G401.6 (cell line): ENCODE data around the gene FSTL4.

Source experiments
- FAIRE-seq: peaks from 2 replicates; lab custom pipeline; 2012; peaks lifted over from hg19 to GRCh38; lab: Jason Lieb, UNC

The FSTL4 gene

DNA sequence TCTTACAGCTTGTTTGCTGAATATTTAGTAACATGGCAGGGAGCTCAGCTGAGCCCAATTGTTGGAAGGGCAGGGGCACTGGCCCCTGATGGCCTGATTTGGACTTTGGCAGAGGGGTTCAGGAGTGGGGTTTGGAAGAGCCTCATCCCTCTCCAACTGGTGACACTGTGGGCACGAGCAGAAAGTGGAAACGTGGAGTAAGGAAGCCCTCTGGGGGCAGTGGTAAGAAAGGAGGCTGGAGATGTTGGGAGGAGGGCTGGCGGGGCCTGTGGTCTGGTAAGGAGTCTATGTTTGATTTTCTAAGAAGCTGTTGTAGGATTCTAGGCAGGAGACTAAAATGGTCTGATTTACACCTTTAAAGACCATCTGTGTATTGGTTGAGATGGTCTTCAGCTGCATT lies 351.6 kb downstream of the FSTL4 start:
- FAIRE-seq: no peak

DNA sequence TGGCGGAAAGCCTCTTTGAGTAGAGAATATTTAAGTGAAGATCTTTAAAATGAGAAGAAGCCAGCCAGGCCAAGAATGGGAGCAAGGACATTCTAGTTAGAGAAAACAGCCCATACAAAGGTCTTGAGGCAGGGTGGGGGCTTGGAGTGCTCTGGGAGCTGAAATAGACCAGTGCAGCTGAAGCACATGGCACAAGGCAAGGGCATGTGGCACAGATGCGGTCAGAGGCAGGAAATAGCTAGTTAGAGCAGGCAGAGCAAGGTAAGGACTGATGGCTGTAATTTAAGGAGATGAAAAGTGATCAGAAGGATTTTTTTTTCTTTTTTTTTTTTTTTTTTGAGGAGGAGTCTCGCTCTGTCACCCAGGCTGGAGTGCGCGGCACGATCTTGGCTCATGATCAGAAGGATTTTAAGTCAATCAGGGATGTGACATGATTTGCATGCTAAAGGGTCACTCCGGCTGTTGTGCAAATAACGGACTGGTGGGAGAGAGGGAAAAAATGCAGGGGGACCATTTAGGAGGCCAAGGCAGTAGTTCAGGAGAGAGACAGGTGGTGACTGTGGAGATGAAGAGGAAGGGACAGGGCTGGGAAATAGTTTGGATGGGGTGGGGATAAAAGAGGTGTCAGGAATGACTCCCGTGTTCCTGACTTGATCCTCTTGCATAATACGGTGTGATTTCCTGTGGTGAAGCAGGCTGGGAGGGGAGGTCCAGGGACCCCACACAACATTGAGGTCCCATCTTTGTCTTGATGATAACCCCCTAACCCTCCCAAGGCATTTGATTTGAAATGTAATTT lies 352.9 kb downstream of the FSTL4 start:
- FAIRE-seq: no peak

DNA sequence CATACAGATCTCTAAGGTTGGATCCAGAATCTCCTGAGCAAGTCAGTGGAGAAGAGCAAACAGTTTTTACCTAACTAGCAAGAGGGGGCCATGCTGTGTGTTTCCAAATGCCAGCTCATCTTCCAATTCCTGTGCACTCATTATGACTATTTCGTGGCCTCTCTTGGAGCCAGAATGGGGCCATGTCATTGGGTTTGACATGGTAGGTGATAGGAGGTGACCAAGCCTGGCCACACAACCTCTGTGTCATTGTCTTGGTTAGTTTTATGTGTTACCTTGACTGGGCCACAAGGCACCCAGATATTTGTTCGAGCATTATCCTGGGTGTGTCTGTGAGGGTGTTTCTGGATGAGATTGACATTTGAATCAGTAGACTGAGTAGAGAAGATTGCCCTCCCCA lies 354.4 kb downstream of the FSTL4 start:
- no peak for FAIRE-seq

DNA sequence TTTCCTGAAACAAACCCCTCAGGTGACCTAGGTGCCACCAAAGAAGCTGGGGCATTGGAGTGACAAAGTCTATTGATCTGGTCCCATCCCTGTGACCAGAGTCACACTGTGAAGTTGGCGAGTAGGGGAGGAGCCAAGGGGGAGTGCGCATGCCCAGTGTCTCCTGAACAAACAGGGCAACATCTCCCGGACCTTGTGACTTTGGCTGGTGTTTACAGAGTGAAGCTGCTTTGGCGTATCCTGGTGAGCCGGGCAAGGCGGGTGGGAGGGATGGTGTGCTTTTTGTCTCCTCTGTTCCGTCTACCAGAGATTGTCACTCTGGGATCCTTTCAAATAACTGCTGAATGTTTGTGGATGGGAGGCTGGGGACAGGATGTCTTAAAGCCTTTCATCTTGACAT lies 356.1 kb downstream of the FSTL4 start:
- no peak for FAIRE-seq

DNA sequence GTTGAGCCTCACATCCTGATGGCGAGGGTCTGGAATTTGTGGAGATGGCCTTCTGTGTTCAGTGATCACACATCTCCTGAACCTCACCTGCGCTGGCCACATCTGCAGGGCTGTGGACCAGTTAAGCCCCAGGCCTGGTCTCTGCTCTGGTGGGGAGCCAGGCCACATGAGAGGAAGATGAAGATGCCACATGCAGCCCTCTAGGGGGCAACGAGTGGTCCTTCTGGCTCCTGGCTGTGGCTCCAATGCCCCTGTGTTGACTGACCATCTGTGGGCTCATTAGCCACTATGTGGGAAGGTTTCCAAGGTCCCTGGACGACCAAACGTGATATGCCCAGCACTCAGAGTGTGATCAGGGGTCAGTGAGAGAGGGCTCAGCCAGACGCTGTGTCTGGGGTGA lies 357.5 kb downstream of the FSTL4 start:
- FAIRE-seq: no peak

DNA sequence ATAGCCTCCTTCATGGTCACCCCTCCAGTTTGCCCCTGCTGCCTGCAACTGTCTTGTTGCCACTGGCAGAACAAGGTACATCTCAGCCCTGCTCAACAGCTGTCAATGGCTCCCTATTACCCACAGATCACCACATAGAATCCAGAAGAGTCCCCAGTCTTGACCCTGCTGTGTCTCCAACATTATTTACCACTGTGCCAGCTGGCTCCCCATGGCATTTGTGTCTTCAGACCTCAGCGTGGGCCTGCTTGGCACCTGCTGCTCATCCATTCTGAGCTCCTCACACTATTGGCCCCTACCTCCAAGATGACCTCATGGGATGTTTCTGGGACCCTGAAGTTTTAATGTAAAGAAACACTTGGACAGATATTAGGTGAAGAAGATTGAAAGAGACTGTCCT lies 358.7 kb downstream of the FSTL4 start:
- no peak for FAIRE-seq

DNA sequence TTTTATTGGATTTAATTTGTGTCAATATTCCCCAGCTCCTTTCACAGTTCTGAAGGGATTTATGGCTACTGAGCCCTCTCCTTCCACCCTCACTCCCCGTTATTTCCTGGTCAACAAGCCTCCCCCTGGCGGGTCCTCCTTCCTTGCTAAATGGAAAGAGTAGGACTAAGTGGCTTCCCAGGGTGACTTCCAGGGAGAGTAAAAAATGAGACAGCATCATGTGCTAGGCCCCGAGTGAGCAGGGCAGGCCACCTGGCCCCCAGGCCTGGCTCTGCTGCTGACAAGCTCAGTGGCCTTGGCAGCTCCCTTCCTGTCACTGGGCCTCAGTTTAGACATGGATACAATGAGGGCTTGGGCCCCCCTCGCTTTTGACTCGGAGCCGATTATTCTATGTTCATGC lies 359.3 kb downstream of the FSTL4 start:
- FAIRE-seq: no peak

DNA sequence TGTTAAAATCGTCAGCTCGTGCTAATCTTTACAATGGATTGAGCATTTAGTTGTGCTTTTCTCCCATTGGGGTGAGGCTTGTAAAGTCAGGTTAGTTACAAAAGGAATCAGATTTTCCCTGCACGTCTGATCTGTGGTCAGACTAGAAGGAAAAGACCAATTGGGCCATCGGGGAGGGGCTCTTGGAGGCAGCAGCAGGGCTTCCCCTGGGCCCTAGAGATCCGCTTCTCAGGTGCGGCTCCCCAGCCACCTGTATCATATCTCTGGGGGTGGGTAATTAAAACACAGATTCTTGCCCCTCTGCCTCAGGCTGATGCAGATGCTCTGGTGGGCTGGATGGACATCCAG lies 360.2 kb downstream of the FSTL4 start:
- FAIRE-seq: no peak

DNA sequence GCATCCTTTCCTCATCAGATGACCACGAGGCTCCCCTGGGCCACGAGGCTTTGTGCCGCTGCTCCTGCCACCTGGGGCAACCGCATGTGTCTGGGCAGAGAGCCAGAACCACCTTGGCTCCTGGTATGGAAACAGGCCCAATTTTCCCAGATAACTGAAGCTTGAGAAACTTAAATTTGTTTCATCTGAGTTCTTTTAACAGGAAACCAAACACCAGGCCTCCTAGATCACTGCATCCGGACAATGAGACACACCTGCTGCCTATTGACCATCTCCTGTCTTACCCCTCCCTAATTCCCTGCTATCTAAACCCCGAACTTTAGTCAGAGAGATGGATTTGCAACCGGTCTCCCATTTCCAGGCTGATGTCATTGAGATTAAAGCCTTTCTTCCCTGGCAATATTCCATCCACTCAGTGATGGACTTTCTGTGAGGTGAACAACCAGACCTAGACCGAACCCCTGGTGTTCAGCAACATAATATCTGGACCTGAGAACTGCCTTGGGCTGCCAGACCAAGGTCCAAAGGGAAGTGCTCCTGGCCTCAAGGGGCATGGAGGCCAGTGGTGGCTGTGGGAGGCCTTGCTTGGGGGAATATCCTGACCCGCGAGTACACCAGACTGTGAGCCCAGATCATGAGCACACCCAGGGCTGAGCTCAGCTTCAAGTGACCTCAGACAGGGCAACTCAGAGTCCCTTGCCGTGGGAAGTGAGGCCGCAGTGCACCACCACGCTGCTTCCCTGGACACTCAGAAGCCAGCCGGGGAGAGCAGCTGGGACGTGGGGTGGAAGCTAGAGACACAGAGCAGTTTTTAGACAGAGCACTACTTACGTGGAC lies 360.8 kb downstream of the FSTL4 start:
- no peak for FAIRE-seq

DNA sequence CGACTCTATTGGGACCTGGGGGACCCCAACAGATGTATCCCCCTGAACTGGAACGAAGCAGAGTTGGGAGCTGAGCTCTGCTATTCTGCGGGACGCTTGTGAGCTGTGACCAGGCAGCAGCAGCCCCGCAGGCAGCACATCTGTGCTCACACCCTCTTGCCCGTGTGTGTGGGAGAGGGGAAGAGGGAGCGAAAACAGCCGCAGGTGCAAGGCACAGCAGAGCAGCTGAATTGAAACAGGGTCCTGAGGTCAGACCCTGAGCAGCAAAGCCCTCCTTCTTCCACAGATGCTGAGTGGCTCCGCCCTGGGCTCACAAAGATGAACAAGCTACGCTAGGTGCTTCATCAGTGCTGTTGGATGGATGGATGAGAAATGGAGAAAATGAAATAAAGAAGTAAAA lies 361.8 kb downstream of the FSTL4 start:
- no peak for FAIRE-seq

DNA sequence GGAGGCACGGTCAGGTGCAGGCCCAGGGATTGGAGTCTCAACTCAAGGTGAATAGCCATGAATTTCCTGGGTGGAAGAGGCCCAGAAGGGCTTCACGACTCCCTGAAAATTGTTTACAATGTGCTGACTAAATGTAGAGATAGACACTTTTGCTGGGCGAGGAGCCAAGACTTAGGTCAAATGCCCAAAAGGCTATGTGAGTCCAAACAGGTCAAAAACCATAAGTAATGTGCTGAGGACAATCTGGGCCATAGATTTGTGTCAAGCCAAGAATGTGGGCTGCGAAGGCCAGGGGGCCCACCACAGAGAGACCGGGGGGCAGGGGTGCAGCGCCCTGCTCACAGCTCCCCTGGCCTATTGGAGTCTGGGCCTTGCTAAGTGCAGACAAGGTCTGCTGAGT lies 362.7 kb downstream of the FSTL4 start:
- no peak for FAIRE-seq

DNA sequence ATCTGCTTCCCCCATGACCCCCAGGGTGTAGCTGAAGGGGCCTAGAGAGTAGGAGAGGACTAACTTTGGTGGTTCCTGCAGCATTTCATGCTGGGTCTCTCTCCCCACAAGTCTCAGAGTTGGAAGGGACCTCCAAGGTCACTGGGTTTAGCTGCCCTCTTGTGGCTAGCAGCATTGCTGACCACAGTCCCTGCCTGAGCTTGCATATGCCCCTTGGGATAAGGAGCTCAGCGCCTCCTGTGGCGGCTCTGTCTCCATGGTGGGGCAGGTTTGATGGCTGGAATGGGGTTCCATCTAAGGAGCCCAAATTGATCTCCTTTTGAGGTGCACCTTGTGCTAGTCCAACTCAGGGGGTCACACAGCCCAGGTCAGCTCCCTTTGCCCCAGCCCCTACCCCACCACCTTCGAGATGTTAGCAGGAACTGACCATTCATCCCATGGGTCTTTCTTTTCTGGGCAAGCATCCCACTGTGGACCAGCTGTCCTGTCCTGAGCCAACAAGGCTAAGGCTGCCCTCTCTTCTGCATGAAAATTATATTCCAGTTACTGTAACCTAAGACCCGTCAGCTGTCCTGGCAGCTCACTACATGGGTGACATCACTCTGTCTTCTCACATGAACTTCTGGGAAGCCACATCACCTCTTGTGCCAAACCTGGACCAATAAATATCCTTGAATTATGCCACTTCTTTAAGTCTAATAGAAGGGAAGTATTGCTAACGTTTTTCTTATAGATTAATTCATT lies 364.3 kb downstream of the FSTL4 start:
- no peak for FAIRE-seq

DNA sequence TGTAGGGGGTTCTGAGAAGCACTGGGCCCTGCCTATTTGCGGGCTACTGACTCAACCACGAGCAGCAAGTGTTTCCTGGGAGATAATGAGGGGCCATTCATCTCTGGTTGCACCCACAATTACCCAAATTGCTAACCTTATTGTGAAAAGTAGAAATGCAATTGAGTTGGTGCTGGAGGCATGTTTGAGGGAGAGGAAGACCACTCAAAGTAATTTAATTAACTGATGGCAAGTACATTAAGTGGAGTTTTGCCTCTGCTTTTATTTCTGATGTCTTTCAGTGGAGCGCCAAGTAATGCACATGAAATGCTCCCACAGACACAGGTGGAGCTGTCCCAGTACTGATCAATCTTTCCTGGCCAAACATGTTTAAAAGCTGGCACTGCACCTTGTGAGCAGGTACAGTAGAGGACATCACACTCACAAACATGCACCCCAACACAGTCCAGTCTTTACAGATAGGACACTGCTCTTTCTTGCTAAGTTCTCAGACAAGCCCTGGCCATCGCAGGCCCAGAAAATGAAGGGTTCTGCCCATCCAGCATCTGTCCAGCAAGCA lies 365.1 kb downstream of the FSTL4 start:
- FAIRE-seq: no peak

DNA sequence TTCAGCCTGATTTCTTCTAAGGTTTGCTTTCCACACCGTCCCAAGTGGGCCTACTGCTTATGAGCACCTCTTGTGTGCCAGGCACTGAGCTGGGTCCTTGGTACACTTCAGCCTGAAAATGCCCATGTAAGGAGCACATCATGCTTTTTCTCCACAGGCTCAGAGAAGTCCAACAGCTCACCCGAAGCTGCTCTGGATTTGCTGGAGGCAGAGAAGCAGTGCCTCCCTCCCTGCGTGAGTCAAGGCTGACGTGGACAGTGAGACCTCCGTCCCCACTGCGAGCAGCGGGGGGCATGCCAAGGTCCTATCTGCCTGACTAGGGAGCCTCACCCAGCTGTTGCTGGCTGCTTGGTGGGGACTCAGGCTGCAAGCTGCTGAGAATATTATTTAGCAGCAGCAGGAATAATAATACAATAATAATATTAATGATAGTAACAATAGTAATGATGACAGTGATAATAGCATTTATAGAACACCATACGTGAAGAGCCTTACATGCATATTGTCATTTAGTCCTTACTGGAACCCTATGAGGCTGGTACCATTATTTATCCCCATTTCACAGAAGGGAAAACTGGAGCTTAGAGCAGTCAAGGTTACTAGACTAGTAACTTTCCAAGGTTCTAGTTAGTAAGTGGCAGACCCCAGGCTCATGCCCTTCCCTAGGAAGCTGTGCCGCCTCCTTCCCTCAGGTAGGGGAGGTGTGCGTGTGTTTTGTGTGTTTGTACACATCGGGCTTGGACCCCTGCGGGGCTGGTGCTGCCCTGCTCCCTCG lies 365.8 kb downstream of the FSTL4 start:
- FAIRE-seq: no peak

DNA sequence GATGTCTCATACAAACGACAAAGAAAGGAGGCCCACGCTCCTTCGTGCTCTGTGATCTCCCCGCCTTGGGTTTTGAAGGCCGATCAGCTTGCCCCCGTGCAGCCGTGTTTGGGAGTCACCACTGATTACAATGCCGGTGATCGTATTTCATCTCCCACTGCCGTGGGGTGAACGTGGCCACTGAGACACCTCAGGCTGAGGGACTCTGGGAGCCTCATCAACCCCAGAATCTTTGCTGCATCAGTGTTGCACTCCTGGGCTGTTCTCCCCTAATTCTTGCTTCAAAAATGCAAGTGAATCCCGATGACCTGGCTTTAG lies 366.3 kb downstream of the FSTL4 start:
- FAIRE-seq: no peak

DNA sequence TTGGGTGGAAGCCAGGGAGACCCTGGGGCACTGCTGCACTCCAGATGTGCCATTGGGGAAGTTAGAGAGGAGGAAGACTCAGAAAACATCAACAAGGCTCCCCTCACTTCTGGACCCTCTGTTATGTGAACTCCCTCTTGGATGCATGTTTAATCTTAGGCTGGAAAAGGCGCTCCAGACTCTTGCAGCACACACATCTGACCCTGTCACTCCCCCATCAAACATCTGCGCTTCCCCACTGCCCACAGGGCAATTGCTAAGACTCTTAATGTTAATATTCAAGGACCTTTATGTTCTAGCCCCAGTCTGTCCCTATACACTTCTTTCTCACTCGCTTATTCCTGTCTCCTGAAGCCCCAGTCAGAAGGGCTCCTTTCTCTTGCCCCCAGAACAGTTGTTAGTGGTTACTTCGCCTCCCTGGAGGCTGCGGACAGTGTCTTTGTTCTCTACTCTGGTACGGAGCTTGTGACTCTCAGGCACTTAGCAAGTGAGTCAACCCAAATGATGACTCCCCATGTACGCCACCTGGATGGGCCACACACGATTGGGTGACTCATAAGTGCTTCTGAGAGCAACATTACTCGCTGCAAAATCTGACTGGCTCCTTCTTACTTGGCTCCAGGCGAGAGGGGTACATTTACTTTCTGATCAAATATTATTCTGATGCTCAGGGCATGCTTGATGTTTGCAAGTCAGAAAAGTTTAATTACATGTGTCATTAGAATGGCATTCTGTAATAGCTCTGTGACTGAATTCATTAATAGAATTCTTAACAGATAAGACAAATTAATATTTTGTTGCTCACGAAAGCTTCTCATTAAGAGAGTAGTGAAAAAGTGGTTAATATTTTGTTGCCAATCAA lies 366.9 kb downstream of the FSTL4 start:
- FAIRE-seq: no peak

DNA sequence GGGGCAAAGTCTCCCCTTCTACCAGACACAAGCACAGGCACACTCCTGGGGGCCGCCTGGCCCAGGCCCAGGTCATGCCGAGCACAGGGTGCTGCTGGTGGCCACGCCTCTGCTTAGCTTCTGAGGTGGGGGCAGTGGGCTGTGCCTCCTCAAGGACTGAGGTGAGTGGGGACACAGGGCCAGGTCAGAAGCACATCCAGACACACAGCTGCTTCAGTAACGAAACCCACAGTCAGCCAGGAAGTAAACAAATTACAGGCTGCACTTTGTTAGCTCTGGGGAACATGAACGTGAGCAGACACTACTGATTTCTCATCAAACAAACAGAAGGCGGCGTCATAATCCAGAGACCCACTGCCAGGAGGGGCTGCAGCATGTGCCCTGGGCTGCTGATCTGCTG lies 368.1 kb downstream of the FSTL4 start:
- FAIRE-seq: no peak

DNA sequence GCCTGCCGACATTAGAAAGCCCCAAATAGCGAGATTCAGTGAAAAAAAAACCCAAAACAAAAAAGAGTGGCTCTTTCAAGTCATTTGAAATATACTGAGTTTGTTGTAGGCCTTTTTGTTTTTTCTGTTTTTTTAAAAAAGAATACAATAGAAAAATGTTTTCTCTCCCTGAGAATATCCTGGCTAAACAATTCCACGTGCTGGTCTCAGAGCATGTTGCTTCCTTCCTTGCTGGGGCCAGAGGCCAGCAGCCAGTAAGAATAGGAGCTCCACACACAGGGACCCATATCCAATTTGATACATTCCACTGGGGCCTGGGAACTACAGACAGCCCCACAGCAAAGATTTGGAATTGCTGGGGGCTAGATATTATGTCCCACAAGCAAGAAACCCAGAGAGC lies 369.1 kb downstream of the FSTL4 start:
- FAIRE-seq: no peak

DNA sequence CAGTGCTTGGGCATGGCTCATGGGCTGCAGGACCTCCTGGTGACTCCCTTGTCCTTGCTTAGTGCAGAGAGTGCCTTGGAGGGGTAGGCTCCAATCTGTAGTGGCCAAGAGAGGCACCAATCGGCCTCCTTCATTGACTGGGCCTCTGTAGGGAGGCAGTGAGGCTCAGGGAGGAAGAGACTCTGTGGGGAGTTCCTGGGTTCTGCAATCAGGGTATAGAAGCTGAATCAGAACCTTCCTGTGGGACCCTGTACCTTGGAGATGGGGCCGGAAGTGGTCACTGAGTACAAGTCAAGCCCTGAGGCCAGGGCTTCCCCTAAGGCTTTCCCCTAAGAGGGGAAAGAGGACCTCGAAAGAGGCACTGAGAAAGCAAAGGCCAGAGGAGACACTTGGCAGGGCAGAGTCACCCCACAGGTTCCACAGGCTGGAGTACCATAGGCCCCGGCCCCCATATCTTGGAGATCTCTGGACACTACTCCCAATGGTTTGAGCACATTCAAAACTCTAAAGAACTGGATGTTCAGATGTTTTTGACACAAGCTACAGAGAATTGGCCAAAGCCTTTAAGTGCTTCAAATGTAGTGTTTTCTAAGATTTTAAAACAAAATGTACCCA lies 370.0 kb downstream of the FSTL4 start:
- no peak for FAIRE-seq

DNA sequence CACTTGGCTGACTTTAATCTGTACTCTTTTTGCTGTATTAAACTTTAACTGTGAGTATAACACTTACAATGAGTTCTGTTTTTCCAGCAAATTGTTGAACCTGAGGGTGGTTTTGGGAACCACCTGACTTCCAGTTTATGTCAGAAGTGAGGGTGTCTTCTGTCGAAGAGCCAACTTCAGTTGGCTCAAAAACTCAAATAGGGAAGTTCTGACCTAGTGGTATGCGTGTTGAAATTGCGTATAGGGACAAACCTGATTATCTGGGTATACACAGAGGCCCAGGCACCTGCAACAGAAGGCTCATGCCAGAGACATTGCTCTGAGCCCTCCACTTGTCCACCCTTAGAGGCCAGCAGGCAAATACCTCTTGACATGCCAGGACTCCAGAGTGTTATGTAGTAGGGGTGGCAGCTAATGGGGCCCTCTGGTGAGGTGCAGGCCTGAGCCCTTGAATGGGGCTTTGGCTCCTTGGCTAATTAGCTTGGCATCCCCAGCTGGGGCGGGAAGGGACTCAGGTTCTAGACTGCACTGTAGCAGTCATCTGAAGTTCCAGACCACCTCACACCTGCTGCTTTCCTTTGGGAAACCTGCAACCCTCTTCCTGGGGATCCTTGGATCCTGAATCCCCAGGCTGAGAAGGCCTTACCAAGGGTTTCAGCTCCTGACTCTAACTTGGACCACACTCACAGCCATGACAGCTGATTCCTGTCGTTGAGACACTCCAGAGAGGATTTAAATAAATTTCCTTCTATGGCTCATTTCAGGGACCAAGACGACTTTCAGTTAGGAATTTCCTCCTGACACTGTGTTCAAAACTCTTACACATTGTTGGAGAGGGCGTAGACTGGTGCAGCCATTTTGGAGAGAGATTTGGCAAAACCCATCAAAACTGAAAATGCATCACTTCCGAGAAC lies 370.9 kb downstream of the FSTL4 start:
- no peak for FAIRE-seq
